GM21367 (cell line): Measurements from ENCODE around the gene ARHGAP31.

ENCODE experiments used
- ATAC-seq: cut with Tn5 transposase; IDR thresholded peaks from one replicate; pipeline ENCODE4 v1.9.1; 2021; ENCODE audit not compliant: unreplicated experiment

ARHGAP31 gene

GRCh38 chr3:119418641-119419040 is 124.5 kb downstream of the ARHGAP31 start:
- no peak for ATAC-seq

- no peak for ATAC-seq
Measured at GRCh38 chr3:119420196-119420595, 126.0 kb downstream of the ARHGAP31 start.

GRCh38 chr3:119427669-119428068 is 133.5 kb downstream of the ARHGAP31 start:
- ATAC-seq, result no peak

- ATAC-seq, result no peak
Measured at GRCh38 chr3:119428538-119428937, 134.4 kb downstream of the ARHGAP31 start.

GRCh38 chr3:119433613-119434325 is 139.6 kb downstream of the ARHGAP31 start:
- ATAC-seq, result no peak

GRCh38 chr3:119434703-119435102 is 140.5 kb downstream of the ARHGAP31 start:
- no peak for ATAC-seq

GRCh38 chr3:119436977-119437376 is 142.8 kb downstream of the ARHGAP31 start:
- ATAC-seq, result no peak

GRCh38 chr3:119437691-119438258 is 143.6 kb downstream of the ARHGAP31 start:
- no peak for ATAC-seq

- ATAC-seq, result no peak
Measured at GRCh38 chr3:119443179-119443578, 149.0 kb downstream of the ARHGAP31 start.

GRCh38 chr3:119444590-119444989 is 150.4 kb downstream of the ARHGAP31 start:
- ATAC-seq, result no peak

GRCh38 chr3:119453822-119454221 is 159.6 kb downstream of the ARHGAP31 start:
- no peak for ATAC-seq

GRCh38 chr3:119456469-119456868 is 162.3 kb downstream of the ARHGAP31 start:
- ATAC-seq, result no peak

GRCh38 chr3:119457246-119457645 is 163.1 kb downstream of the ARHGAP31 start:
- ATAC-seq, result no peak

GRCh38 chr3:119463171-119464169 is 169.3 kb downstream of the ARHGAP31 start, which contains the start of gene TMEM39A:
Gene TMEM39A, minus strand, starts transcription at chr3:119463615. Its CDS starts 1,541 bp downstream, at chr3:119462074.
- ATAC-seq, result peak; percentile 88

GRCh38 chr3:119468041-119468440 is 173.9 kb downstream of the ARHGAP31 start:
- no peak for ATAC-seq

GRCh38 chr3:119469418-119470189 is 175.4 kb downstream of the ARHGAP31 start:
- ATAC-seq, result no peak
